Upper lobe of left lung (tissue), 4 donors: ENCODE measurements around the gene CPVL.

Experiments
- CTCF ChIP-seq, 6 experiments: fragments of 450-650 bp in 4 of 6; fragments of 200-600 bp in 2 of 6; sonication (generic) in 2 of 6; IDR thresholded peaks; one replicate each; pipeline ENCODE4 v1.5.1; 2016 to 2019; ENCODE audit warnings: antibody characterized with exemption in 6 of 6
- POLR2A ChIP-seq, 4 donors: fragments of 450-650 bp; IDR thresholded peaks; one replicate each; pipeline ENCODE4 v1.5.1; 2016 to 2017; ENCODE audit warnings: antibody characterized with exemption in 4 of 4, mild to moderate bottlenecking in 2 of 4

- TF ChIP-seq POLR2A (IDR thresholded peaks at IDR 0.05) (no peak), CTCF (IDR thresholded peaks at IDR 0.05) (no peak)
Observed at GRCh38 chr7:29145553-29146056, 732 bp downstream of the CPVL start.
